C4-2B (cell line): ENCODE data around the gene RBBP8.

Experiments used
- ZFX ChIP-seq: fragments of 450-650 bp; IDR thresholded peaks from 2 replicates; pipeline ENCODE4 v1.6.1; 2017
- TF ChIP-seq, protein P1 (sequence below): fragments of 450-650 bp; conservative IDR thresholded peaks from 2 replicates; pipeline ENCODE4 v1.5.1; 2017; ENCODE audit warnings: mild to moderate bottlenecking

DNA sequence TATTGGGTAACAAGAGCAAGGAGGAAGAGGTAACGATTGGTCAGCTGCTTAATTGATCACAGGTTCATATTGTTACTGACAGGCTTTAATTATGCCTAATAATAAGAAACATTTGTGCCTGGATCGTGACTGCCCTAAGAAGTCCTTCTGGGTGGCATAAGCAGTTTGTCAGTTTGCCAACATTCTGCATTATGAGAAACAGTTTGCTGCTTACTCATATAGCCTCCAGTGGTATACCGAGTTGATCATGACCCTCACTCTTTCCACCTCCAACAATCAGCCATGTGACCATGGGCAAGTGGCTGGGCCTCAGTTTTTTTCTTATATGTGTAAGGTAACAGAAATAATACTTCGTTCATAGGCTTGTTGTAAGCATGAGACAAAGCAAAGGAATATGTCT, 105.6 kb downstream of the RBBP8 start:
- TF ChIP-seq, protein P1, sequence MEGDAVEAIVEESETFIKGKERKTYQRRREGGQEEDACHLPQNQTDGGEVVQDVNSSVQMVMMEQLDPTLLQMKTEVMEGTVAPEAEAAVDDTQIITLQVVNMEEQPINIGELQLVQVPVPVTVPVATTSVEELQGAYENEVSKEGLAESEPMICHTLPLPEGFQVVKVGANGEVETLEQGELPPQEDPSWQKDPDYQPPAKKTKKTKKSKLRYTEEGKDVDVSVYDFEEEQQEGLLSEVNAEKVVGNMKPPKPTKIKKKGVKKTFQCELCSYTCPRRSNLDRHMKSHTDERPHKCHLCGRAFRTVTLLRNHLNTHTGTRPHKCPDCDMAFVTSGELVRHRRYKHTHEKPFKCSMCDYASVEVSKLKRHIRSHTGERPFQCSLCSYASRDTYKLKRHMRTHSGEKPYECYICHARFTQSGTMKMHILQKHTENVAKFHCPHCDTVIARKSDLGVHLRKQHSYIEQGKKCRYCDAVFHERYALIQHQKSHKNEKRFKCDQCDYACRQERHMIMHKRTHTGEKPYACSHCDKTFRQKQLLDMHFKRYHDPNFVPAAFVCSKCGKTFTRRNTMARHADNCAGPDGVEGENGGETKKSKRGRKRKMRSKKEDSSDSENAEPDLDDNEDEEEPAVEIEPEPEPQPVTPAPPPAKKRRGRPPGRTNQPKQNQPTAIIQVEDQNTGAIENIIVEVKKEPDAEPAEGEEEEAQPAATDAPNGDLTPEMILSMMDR = no peak
- TF ChIP-seq ZFX = no peak
